Keratinocyte (primary cell): Measurements from ENCODE around the gene JAKMIP2. TPM values are rescaled to one million over a fixed set of nuclear protein-coding genes. Genes with fewer than 3 reads are reported as not detected.

ENCODE experiments used
- DNase-seq: peaks from one replicate; pipeline ENCODE4 v3.0.0-alpha.2; 2011; ENCODE audit warnings: low read depth, missing footprints, low spot score
- FAIRE-seq: peaks from 2 replicates; lab custom pipeline; 2011; peaks lifted over from hg19 to GRCh38; lab: Jason Lieb, UNC
- H2AFZ ChIP-seq: 2 replicates; pipeline ENCODE4 v1.6.0; 2012; ENCODE audit warnings: low read length, control low read depth, inconsistent platforms; ENCODE audit not compliant: control insufficient read depth
- H3K27ac ChIP-seq: 2 replicates; pipeline ENCODE4 v1.5.1; 2011; ENCODE audit warnings: low read length; ENCODE audit not compliant: control insufficient read depth, insufficient read depth
- H3K27me3 ChIP-seq: 3 replicates; pipeline ENCODE4 v1.6.0; 2011; ENCODE audit warnings: low read length; ENCODE audit not compliant: control insufficient read depth, insufficient read depth; ENCODE audit errors: extremely low read depth
- H3K36me3 ChIP-seq, 2 experiments: 2 replicates in 1 of 2; 3 replicates in 1 of 2; pipeline ENCODE4 v1.5.1; 2011; ENCODE audit warnings: low read length in 2 of 2, mild to moderate bottlenecking in 1 of 2; ENCODE audit not compliant: control insufficient read depth in 2 of 2, insufficient read depth in 2 of 2; ENCODE audit errors: extremely low read depth in 1 of 2
- H3K4me1 ChIP-seq: 3 replicates; pipeline ENCODE4 v1.5.1; 2011; ENCODE audit warnings: low read length; ENCODE audit not compliant: control insufficient read depth, insufficient read depth; ENCODE audit errors: extremely low read depth
- H3K4me2 ChIP-seq: 3 replicates; pipeline ENCODE4 v1.6.0; 2011; ENCODE audit warnings: low read depth, low read length; ENCODE audit not compliant: control insufficient read depth, insufficient read depth; ENCODE audit errors: extremely low read depth
- H3K4me3 ChIP-seq, 3 experiments: fragments of 200-600 bp in 1 of 3; sonication (generic) in 1 of 3; 2 replicates in 2 of 3; 3 replicates in 1 of 3; pipeline ENCODE4 v1.5.1; 2011 to 2016; ENCODE audit warnings: low read length in 3 of 3, mild to moderate bottlenecking in 3 of 3, control low read depth in 2 of 3, inconsistent platforms in 1 of 3, low read depth in 1 of 3, mixed read lengths in 1 of 3, mixed run types in 1 of 3, moderate library complexity in 1 of 3; ENCODE audit not compliant: control insufficient read depth in 2 of 3, insufficient read depth in 2 of 3; ENCODE audit errors: extremely low read depth in 1 of 3
- H3K79me2 ChIP-seq: 2 replicates; pipeline ENCODE4 v1.6.0; 2012; ENCODE audit warnings: low read length; ENCODE audit not compliant: control insufficient read depth, insufficient read depth
- H3K9ac ChIP-seq: 3 replicates; pipeline ENCODE4 v1.6.0; 2011; ENCODE audit warnings: low read length; ENCODE audit not compliant: control insufficient read depth, insufficient read depth; ENCODE audit errors: extremely low read depth
- H3K9me1 ChIP-seq: 3 replicates; pipeline ENCODE4 v1.6.0; 2011; ENCODE audit warnings: low read length; ENCODE audit not compliant: control insufficient read depth, insufficient read depth; ENCODE audit errors: extremely low read depth
- H3K9me3 ChIP-seq: 2 replicates; pipeline ENCODE4 v1.5.1; 2012; ENCODE audit warnings: low read depth, low read length; ENCODE audit not compliant: control insufficient read depth
- H4K20me1 ChIP-seq: 3 replicates; pipeline ENCODE4 v1.6.0; 2011; ENCODE audit warnings: low read length; ENCODE audit not compliant: control insufficient read depth, insufficient read depth; ENCODE audit errors: extremely low read depth
- CTCF ChIP-seq, 3 experiments: IDR thresholded peaks in 1 of 3; conservative IDR thresholded peaks in 1 of 3; optimal IDR thresholded peaks in 1 of 3; 2 replicates in 2 of 3; 3 replicates in 1 of 3; pipeline versions ENCODE3 to v1.5.1; 2011; ENCODE audit warnings: low read length in 3 of 3, mild to moderate bottlenecking in 3 of 3, moderate library complexity in 2 of 3, control low read depth in 1 of 3, inconsistent platforms in 1 of 3; ENCODE audit not compliant: insufficient read depth in 2 of 3; ENCODE audit errors: extremely low read depth in 1 of 3
- EZH2 ChIP-seq: IDR thresholded peaks from one replicate; pipeline ENCODE4 v1.6.1; 2012; ENCODE audit warnings: inconsistent platforms, mild to moderate bottlenecking, low read length, moderate library complexity
- dilution Hi-C: fragments of 300-500 bp; cut with MboI; formaldehyde crosslinking; loops from one replicate; pipeline ENCODE4 v1.7.0; 2020; ENCODE audit warnings: low sequenced_read_pairs; ENCODE audit not compliant: extremely low pct_ligation_motif_present
- polyA plus RNA-seq, 5 experiments: library from polyadenylated mRNA; depleted of rRNA in 3 of 5; stranded (reverse) in 3 of 5; stranded (forward) in 1 of 5; unstranded in 1 of 5; fragments of >200 nt; gene quantifications; 1 replicate in 1 of 5; 2 replicates in 3 of 5; 3 replicates in 1 of 5; pipeline versions ENCODE4 v1.2.1 to v1.2.3, GENCODE V29; 2011 to 2012; ENCODE audit warnings: missing spikeins in 2 of 5, low read depth in 1 of 5, low replicate concordance in 1 of 5

JAKMIP2 gene
- polyA plus RNA-seq, 1 donor (not counting 4 experiments of a cell fraction or from before 2014, with no cell fraction given): not detected

GRCh38 chr5:147688656-147689356 is 93.7 kb downstream of the JAKMIP2 start:
- Histone ChIP-seq H3K9ac (no peak overlapping the region), H3K9me3 (no peaks in the 10 kb centered on the region), H2AFZ (no peak overlapping the region), H3K79me2 (no peaks in the 10 kb centered on the region), H3K36me3 (no peaks in the 10 kb centered on the region), H4K20me1 (no peaks in the 10 kb centered on the region), H3K9me1 (no peaks in the 10 kb centered on the region), H3K27me3 (no peaks in the 10 kb centered on the region), H3K27ac (no peak overlapping the region), H3K4me1 (no peaks in the 10 kb centered on the region), H3K4me2 (no peak overlapping the region), H3K4me3 (no peak overlapping the region)
- TF ChIP-seq EZH2 (no peak), CTCF (optimal IDR thresholded peaks at IDR 0.05 in 1 of 3, IDR thresholded peaks at IDR 0.05 in 1 of 3, conservative IDR thresholded peaks at IDR 0.05 in 1 of 3; ENCODE audit: extremely low read depth in 1 of 3, insufficient read depth in 2 of 3, low read length in 3 of 3) (no peak)
- dilution Hi-C loops: no loop called here
- DNase-seq (no peak), FAIRE-seq (no peak)

- Histone ChIP-seq H3K27me3 (no peaks in the 10 kb centered on the region), H3K79me2 (no peaks in the 10 kb centered on the region), H2AFZ (no peak overlapping the region), H4K20me1 (no peaks in the 10 kb centered on the region), H3K36me3 (no peaks in the 10 kb centered on the region), H3K27ac (no peak overlapping the region), H3K4me3 (no peak overlapping the region), H3K9ac (no peak overlapping the region), H3K4me2 (no peak overlapping the region), H3K4me1 (no peaks in the 10 kb centered on the region), H3K9me1 (no peaks in the 10 kb centered on the region), H3K9me3 (no peaks in the 10 kb centered on the region)
- no peak for TF ChIP-seq CTCF (optimal IDR thresholded peaks at IDR 0.05 in 1 of 3, IDR thresholded peaks at IDR 0.05 in 1 of 3, conservative IDR thresholded peaks at IDR 0.05 in 1 of 3; ENCODE audit: extremely low read depth in 1 of 3, insufficient read depth in 2 of 3, low read length in 3 of 3)
- TF ChIP-seq EZH2: no peak
- FAIRE-seq (no peak), DNase-seq (no peak)
- dilution Hi-C loops: no loop called here
Measured at GRCh38 chr5:147687118-147687517, 95.4 kb downstream of the JAKMIP2 start.
